ENCODE measurements around the gene RAB41. TPM values are rescaled to one million over a fixed set of nuclear protein-coding genes. Genes with fewer than 3 reads are reported as not detected.

The RAB41 gene
- total and polyA plus RNA-seq, 2 of the 13 experiments (the other 11 are each of a cell fraction or from before 2014, with no cell fraction given), result not detected

GRCh38 chrX:70289168-70289792, 7.3 kb downstream of the RAB41 start:
- Histone ChIP-seq H2AFZ (ENCODE audit: low read length) (peak overlapping the region; percentile 11), H3K9ac (ENCODE audit: insufficient read depth, low read depth, low read length) (peak overlapping the region; percentile 77), H3K27me3 (ENCODE audit: control insufficient read depth in 1 of 2, insufficient read depth in 2 of 2, low read length in 2 of 2) (no peaks in the 10 kb centered on the region; a peak in 1 of 5 replicates), H4K20me1 (ENCODE audit: insufficient read depth, low read length) (no peaks in the 10 kb centered on the region), H3K4me2 (ENCODE audit: low read depth, low read length) (peak overlapping the region; percentile 74), H3K4me3 (replicated peaks in 1 of 3; ENCODE audit: insufficient read depth in 1 of 3, low read depth in 2 of 3, low read length in 3 of 3) (peak overlapping the region; percentile 68 to 83 (median 82)), H3K4me1 (ENCODE audit: insufficient read depth, low read length) (peaks cover 26% of the 10 kb centered on the region), H3K36me3 (replicated peaks in 1 of 2; ENCODE audit: control insufficient read depth in 1 of 2, insufficient read depth in 2 of 2, low read length in 2 of 2) (peaks cover 1 to 7% of the 10 kb centered on the region in 2 experiments; a peak in 3 of 5 replicates), H3K9me3 (ENCODE audit: low read length) (no peaks in the 10 kb centered on the region), H3K79me2 (ENCODE audit: insufficient read depth, low read length) (peaks cover 15% of the 10 kb centered on the region), H3K27ac (ENCODE audit: extremely low read length, insufficient read depth, low read length) (peak overlapping the region; percentile 43)
- 29% methylated on average over 5 of the region's 11 CpGs for WGBS (ENCODE audit: low lambda C conversion rate)
- no peak for FAIRE-seq
- POLR2A ChIA-PET, result interaction anchor here (1.0 to 1.1 kb wide), 3 partner anchors 11 to 156 kb away, joined by 3 to 5 read pairs (median 3); partner anchors contain the start of genes IGBP1 and P2RY4
- in situ Hi-C loops (cut with HindIII; ENCODE audit: extremely low pct_ligation_motif_present, low pct_unique_long_range_greater_than_20kb) (no loop called here), intact Hi-C loops (cut with micrococcal nuclease; ENCODE audit: unreplicated experiment) (loop anchor here (10.0 kb wide), 1 partner anchor 1014 kb away; no protein-coding TSS in a partner anchor)
- no peak for DNase-seq (ENCODE audit: low spot score)
- no peak for ATAC-seq
- CTCF ChIA-PET (ENCODE audit: low intra/inter-chr PET ratio, low total read pairs), result interaction anchor here (1.6 kb wide), 1 partner anchor 92 kb away, joined by 3 read pairs; no protein-coding TSS in a partner anchor
- TSS peak; percentile 77 for BruUV-seq (replicated peaks)
- TF ChIP-seq JUN (CRISPR knock-in tag; IDR thresholded peaks at IDR 0.05), result no peak
- TF ChIP-seq ATF1 (CRISPR knock-in tag; IDR thresholded peaks at IDR 0.05), result 0 out of 2 replicates have a peak, but pooled peaks have one; percentile 3
- TF ChIP-seq ZNF501 (CRISPR knock-in tag; IDR thresholded peaks at IDR 0.05), result 0 out of 2 replicates have a peak, but pooled peaks have one; percentile 1

- peak within 1 kb of the TSS; percentile 77 for H3K9ac ChIP-seq (ENCODE audit: insufficient read depth, low read depth, low read length)
- CTCF ChIA-PET (ENCODE audit: low intra/inter-chr PET ratio, low total read pairs), result interaction anchor here (1.6 kb wide), 1 partner anchor 93 kb away, joined by 3 read pairs; no protein-coding TSS in a partner anchor
- FAIRE-seq, result peak; percentile 97
- TF ChIP-seq ATF1 (CRISPR knock-in tag; IDR thresholded peaks at IDR 0.05) (peak; percentile 57; the same call in 1 of the 2 replicates), ZNF691 (CRISPR knock-in tag; IDR thresholded peaks at IDR 0.05; ENCODE audit: borderline replicate concordance, low read depth) (no peak), ZSCAN12 (CRISPR knock-in tag; IDR thresholded peaks at IDR 0.05) (no peak), HNRNPH1 (optimal IDR thresholded peaks at IDR 0.05; ENCODE audit: low read depth, low read length) (no peak), ZNF687 (CRISPR knock-in tag; IDR thresholded peaks at IDR 0.05) (peak; percentile 68), SOX6 (IDR thresholded peaks at IDR 0.05) (no peak), SOX6 (CRISPR knock-in tag; IDR thresholded peaks at IDR 0.05) (no peak)
Measured at GRCh38 chrX:70289793-70290770, 8.1 kb downstream of the RAB41 start, which contains the start of the genes KIF4A and PDZD11. TSS of gene KIF4A (plus strand) at chrX:70290104. CDS start at chrX:70290459, 355 bp downstream. TSS of gene PDZD11 (minus strand) at chrX:70289927. CDS start at chrX:70289341, 586 bp downstream.

More at GRCh38 chrX:70289793-70290770, 8.1 kb downstream of the RAB41 start, which contains the start of the genes KIF4A and PDZD11:
- intact Hi-C loops (cut with micrococcal nuclease; ENCODE audit: unreplicated experiment) (loop anchor here (5.0 to 10.0 kb wide), 2 partner anchors 142 to 1015 kb away; no protein-coding TSS in a partner anchor), in situ Hi-C loops (cut with HindIII; ENCODE audit: extremely low pct_ligation_motif_present, low pct_unique_long_range_greater_than_20kb) (no loop called here)
- WGBS (ENCODE audit: low lambda C conversion rate), result 0% methylated on average over 1 of the region's 62 CpGs
- Histone ChIP-seq H4K20me1 (ENCODE audit: insufficient read depth, low read length) (no peaks in the 10 kb centered on the region), H3K4me3 (replicated peaks in 1 of 3; ENCODE audit: insufficient read depth in 1 of 3, low read depth in 2 of 3, low read length in 3 of 3) (peak within 1 kb of the TSS; percentile 68 to 83 (median 82)), H3K4me2 (ENCODE audit: low read depth, low read length) (peak within 1 kb of the TSS; percentile 74), H3K27me3 (ENCODE audit: control insufficient read depth in 1 of 2, insufficient read depth in 2 of 2, low read length in 2 of 2) (no peaks in the 10 kb centered on the region; a peak in 1 of 5 replicates), H2AFZ (ENCODE audit: low read length) (peak within 1 kb of the TSS; percentile 11), H3K36me3 (replicated peaks in 1 of 2; ENCODE audit: control insufficient read depth in 1 of 2, insufficient read depth in 2 of 2, low read length in 2 of 2) (peaks cover 1 to 7% of the 10 kb centered on the region in 2 experiments; a peak in 3 of 5 replicates), H3K79me2 (ENCODE audit: insufficient read depth, low read length) (peaks cover 15% of the 10 kb centered on the region), H3K27ac (ENCODE audit: extremely low read length, insufficient read depth, low read length) (peak within 1 kb of the TSS; percentile 80), H3K9me3 (ENCODE audit: low read length) (no peaks in the 10 kb centered on the region), H3K4me1 (ENCODE audit: insufficient read depth, low read length) (peaks cover 23% of the 10 kb centered on the region)
- DNase-seq (ENCODE audit: low spot score) (peak; percentile 72), ATAC-seq (peak; percentile 99)
- BruUV-seq (replicated peaks), result TSS peak; percentile 76
- POLR2A ChIA-PET, result interaction anchor here (1.0 to 1.1 kb wide), 3 partner anchors 10 to 157 kb away, joined by 3 to 5 read pairs (median 3); partner anchors contain the start of genes IGBP1 and P2RY4
